WTC11 (cell line): ENCODE results near the gene PTPRN2. TPM values are rescaled to one million over a fixed set of nuclear protein-coding genes. Genes with fewer than 3 reads are reported as not detected.
A peak's percentile ranks its signal among the peaks of the same experiment; 100 is the strongest.

Experiments used
- ATAC-seq: fragments of 200-7000 bp; cut with Tn5 transposase; 2 replicates; pipeline ENCODE4 v1.10.0; 2021; ENCODE audit warnings: mild to moderate bottlenecking, moderate library complexity
- CTCF ChIA-PET: fragments of 300-600 bp; sonication (Branson Sonifier 250); formaldehyde crosslinking; loops from one replicate; lab custom pipeline; 2021; ENCODE audit warnings: antibody characterized with exemption; lab: Charles Lee
- POLR2A ChIA-PET: fragments of 350-600 bp; sonication (Branson Sonifier 250); formaldehyde crosslinking; loops from one replicate; lab custom pipeline; 2021; ENCODE audit warnings: antibody characterized with exemption; lab: Charles Lee
- DNase-seq: peaks from one replicate; pipeline ENCODE4 v3.0.0; 2021; ENCODE audit warnings: low spot score
- H3K27ac Mint-ChIP-seq: 2 replicates; pipeline ENCODE4 v1.8.0; 2021; ENCODE audit warnings: mixed read lengths
- H3K27me3 Mint-ChIP-seq: 2 replicates; pipeline ENCODE4 v1.8.0; 2021; ENCODE audit warnings: low read depth, mild to moderate bottlenecking, moderate library complexity, mixed read lengths
- H3K36me3 Mint-ChIP-seq: 2 replicates; pipeline ENCODE4 v1.8.0; 2021; ENCODE audit warnings: mixed read lengths
- H3K4me1 Mint-ChIP-seq: 2 replicates; pipeline ENCODE4 v1.8.0; 2022; ENCODE audit warnings: mixed read lengths
- H3K4me3 Mint-ChIP-seq: 2 replicates; pipeline ENCODE4 v1.8.0; 2021; ENCODE audit warnings: mild to moderate bottlenecking, moderate library complexity, mixed read lengths
- H3K9me3 Mint-ChIP-seq: 2 replicates; pipeline ENCODE4 v1.8.0; 2021; ENCODE audit warnings: mixed read lengths
- AR ChIP-seq: fragments of 250-450 bp; sonication (Bioruptor Pico); IDR thresholded peaks from 2 replicates; pipeline ENCODE4 v1.9.0; 2021; ENCODE audit warnings: mild to moderate bottlenecking
- CBFB ChIP-seq: sonication (generic); formaldehyde crosslinking; IDR thresholded peaks from 2 replicates; pipeline ENCODE4 v1.8.1; 2022; ENCODE audit warnings: mild to moderate bottlenecking, low read depth, missing genetic modification reagents
- ESRRA ChIP-seq: sonication (generic); formaldehyde crosslinking; IDR thresholded peaks from 2 replicates; pipeline ENCODE4 v1.8.1; 2022; ENCODE audit warnings: mild to moderate bottlenecking, missing genetic modification reagents, borderline replicate concordance
- FOXJ3 ChIP-seq: sonication (generic); formaldehyde crosslinking; IDR thresholded peaks from 2 replicates; pipeline ENCODE4 v1.9.0; 2021; ENCODE audit warnings: missing genetic modification reagents, mild to moderate bottlenecking, borderline replicate concordance
- FOXK1 ChIP-seq: sonication (generic); formaldehyde crosslinking; IDR thresholded peaks from 2 replicates; pipeline ENCODE4 v1.8.0; 2022; ENCODE audit warnings: mild to moderate bottlenecking, moderate library complexity, missing genetic modification reagents
- HMGA2 ChIP-seq: fragments of 250-450 bp; sonication (Bioruptor Pico); IDR thresholded peaks from 2 replicates; pipeline ENCODE4 v1.4.0; 2021; ENCODE audit warnings: mild to moderate bottlenecking, moderate library complexity
- JAZF1 ChIP-seq: fragments of 250-450 bp; sonication (Bioruptor Pico); IDR thresholded peaks from 2 replicates; pipeline ENCODE4 v1.9.0; 2021; ENCODE audit warnings: moderate library complexity, mild to moderate bottlenecking, inconsistent platforms
- JUN ChIP-seq: sonication (generic); formaldehyde crosslinking; IDR thresholded peaks from 2 replicates; pipeline ENCODE4 v1.8.0; 2023; ENCODE audit warnings: mild to moderate bottlenecking, missing genetic modification reagents
- KAT7 ChIP-seq: sonication (generic); formaldehyde crosslinking; IDR thresholded peaks from 2 replicates; pipeline ENCODE4 v1.8.1; 2023; ENCODE audit warnings: missing genetic modification reagents, mild to moderate bottlenecking, borderline replicate concordance
- MAX ChIP-seq: sonication (generic); formaldehyde crosslinking; IDR thresholded peaks from 2 replicates; pipeline ENCODE4 v1.8.0; 2022; ENCODE audit warnings: mild to moderate bottlenecking, missing genetic modification reagents
- NR3C1 ChIP-seq: sonication (generic); formaldehyde crosslinking; conservative IDR thresholded peaks from 2 replicates; pipeline ENCODE4 v1.8.1; 2023; ENCODE audit warnings: low read depth, mild to moderate bottlenecking, missing genetic modification reagents
- PREB ChIP-seq: sonication (generic); formaldehyde crosslinking; IDR thresholded peaks from 2 replicates; pipeline ENCODE4 v1.8.1; 2022; ENCODE audit warnings: mild to moderate bottlenecking, missing genetic modification reagents, moderate library complexity, borderline replicate concordance
- RELA ChIP-seq: sonication (generic); formaldehyde crosslinking; IDR thresholded peaks from 2 replicates; pipeline ENCODE4 v1.8.1; 2022; ENCODE audit warnings: missing genetic modification reagents, mild to moderate bottlenecking, borderline replicate concordance
- TEAD1 ChIP-seq: sonication (generic); formaldehyde crosslinking; IDR thresholded peaks from 2 replicates; pipeline ENCODE4 v1.8.0; 2022; ENCODE audit warnings: mild to moderate bottlenecking, missing genetic modification reagents
- ZNF263 ChIP-seq: sonication (generic); formaldehyde crosslinking; IDR thresholded peaks from 2 replicates; pipeline ENCODE4 v1.8.1; 2022; ENCODE audit warnings: low read depth, mild to moderate bottlenecking, moderate library complexity, missing genetic modification reagents
- ZNF423 ChIP-seq: fragments of 250-450 bp; sonication (Bioruptor Pico); IDR thresholded peaks from 2 replicates; pipeline ENCODE4 v2.1.2; 2022; ENCODE audit warnings: mild to moderate bottlenecking, moderate library complexity
- total RNA-seq: library from RNA; stranded (reverse); gene quantifications from 3 replicates; pipeline ENCODE4 v1.2.3, GENCODE V29; 2021
- TF ChIP-seq, protein P1 (sequence below): sonication (generic); formaldehyde crosslinking; IDR thresholded peaks from 2 replicates; pipeline ENCODE4 v1.8.1; 2023; ENCODE audit warnings: mild to moderate bottlenecking, moderate library complexity, missing genetic modification reagents
- TF ChIP-seq, protein P2 (sequence below): sonication (generic); formaldehyde crosslinking; IDR thresholded peaks from 2 replicates; pipeline ENCODE4 v1.8.1; 2022; ENCODE audit warnings: low read depth, mild to moderate bottlenecking, moderate library complexity, missing genetic modification reagents, borderline replicate concordance
- TF ChIP-seq, protein P3 (sequence below): sonication (generic); formaldehyde crosslinking; IDR thresholded peaks from 2 replicates; pipeline ENCODE4 v1.8.1; 2023; ENCODE audit warnings: mild to moderate bottlenecking, missing genetic modification reagents, borderline replicate concordance

The PTPRN2 gene
- total RNA-seq, 1 experiment from 2014 or later = 4.7 TPM

DNA sequence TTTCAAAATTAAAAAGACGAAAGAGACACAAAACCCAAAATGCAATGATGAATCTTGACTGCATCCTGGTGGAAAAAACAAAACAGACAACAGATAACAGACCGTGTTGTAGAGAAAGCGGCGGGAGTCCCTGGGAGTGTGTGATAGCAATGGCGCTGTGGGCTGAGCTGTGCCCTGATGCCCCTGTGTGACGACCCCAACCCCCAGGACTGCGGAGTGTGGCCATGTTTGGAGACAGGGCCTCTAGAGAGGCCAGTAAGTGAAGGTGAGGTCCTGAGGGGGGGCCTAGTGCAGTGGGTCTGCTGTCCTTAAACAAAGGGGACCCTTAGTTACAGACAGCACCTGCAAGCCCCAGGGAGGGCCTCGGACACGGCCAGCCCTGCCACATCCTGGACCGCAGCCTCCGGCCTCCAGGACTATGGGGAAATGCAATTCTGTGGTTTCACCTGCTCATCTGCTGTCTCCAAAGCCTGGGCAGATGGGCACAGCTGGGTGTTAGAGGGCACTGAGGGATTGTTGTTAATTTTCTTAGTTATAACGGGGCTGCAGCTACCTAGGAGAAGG, 973.1 kb downstream of the PTPRN2 start (continued):
- TF ChIP-seq, protein P1, sequence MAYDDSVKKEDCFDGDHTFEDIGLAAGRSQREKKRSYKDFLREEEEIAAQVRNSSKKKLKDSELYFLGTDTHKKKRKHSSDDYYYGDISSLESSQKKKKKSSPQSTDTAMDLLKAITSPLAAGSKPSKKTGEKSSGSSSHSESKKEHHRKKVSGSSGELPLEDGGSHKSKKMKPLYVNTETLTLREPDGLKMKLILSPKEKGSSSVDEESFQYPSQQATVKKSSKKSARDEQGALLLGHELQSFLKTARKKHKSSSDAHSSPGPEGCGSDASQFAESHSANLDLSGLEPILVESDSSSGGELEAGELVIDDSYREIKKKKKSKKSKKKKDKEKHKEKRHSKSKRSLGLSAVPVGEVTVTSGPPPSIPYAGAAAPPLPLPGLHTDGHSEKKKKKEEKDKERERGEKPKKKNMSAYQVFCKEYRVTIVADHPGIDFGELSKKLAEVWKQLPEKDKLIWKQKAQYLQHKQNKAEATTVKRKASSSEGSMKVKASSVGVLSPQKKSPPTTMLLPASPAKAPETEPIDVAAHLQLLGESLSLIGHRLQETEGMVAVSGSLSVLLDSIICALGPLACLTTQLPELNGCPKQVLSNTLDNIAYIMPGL = no peak
- TF ChIP-seq, protein P2, sequence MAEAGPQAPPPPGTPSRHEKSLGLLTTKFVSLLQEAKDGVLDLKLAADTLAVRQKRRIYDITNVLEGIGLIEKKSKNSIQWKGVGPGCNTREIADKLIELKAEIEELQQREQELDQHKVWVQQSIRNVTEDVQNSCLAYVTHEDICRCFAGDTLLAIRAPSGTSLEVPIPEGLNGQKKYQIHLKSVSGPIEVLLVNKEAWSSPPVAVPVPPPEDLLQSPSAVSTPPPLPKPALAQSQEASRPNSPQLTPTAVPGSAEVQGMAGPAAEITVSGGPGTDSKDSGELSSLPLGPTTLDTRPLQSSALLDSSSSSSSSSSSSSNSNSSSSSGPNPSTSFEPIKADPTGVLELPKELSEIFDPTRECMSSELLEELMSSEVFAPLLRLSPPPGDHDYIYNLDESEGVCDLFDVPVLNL = no peak
- TF ChIP-seq TEAD1 (CRISPR knock-in tag) (no peak), JUN (no peak), ESRRA (no peak), FOXJ3 (CRISPR knock-in tag) (no peak)

GRCh38 chr7:157613575-157614322, 973.9 kb downstream of the PTPRN2 start:
- Mint-ChIP-seq H3K36me3 (peaks cover 20% of the 10 kb centered on the region), H3K27ac (no peak overlapping the region), H3K4me3 (peak overlapping the region; percentile 27; the same call in 1 of the 2 replicates), H3K27me3 (peaks cover 72% of the 10 kb centered on the region), H3K9me3 (peaks cover 21% of the 10 kb centered on the region), H3K4me1 (no peaks in the 10 kb centered on the region)
- POLR2A ChIA-PET = no interaction called here
- ATAC-seq = no peak
- CTCF ChIA-PET = interaction anchor here (1.0 kb wide), 1 partner anchor 139 kb away, joined by 5 read pairs; no protein-coding TSS in a partner anchor
- TF ChIP-seq HMGA2 (CRISPR knock-in tag) (no peak), ZNF423 (no peak), PREB (CRISPR knock-in tag) (no peak), KAT7 (CRISPR knock-in tag) (no peak), ESRRA (no peak), ZNF263 (CRISPR knock-in tag) (peak; percentile 32; the same call in 1 of the 2 replicates)
- DNase-seq = no peak

DNA sequence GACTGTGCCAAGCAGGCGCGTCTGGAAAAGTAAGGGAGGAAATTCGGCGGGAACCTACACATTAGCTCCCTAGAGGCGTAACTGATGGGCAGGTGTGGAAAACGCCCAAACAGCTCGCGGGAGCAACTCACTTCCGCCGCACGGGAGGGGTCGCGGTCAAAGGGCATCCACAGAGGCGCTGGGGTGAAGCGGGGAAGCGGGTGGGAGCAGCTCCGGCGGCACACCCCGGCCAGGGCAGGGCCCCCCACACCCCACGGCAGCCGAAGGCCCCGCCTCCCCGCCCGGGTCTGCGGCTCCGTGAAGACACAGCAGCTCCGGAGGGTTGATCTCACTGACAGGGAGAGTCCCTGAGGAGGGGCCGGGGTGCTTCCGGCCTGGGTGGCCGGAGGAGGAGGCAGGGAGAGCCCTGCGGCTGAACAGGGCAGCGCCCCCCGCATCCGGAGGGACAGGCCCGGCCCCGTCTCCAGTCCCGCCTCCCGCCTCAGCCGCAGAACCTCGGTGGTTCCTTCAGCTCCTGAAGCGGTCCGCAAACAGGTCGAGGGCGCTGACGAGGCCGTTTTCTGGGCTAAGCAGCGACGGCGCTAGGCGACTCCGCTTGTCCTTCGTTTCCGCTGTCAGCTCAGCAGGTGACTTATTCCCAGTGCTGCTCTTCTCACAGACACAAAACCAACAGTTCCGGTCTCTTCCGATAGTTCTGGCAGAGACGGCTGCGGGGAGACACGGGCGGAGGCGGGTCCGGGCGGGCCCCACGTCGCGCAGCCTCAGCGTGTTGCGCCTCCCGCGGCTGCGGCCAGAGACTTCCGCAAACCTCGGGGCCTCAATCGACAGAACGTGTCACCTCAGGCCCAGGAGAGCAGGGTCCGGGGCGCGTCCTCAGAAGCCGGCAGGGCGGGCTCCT, 974.7 kb downstream of the PTPRN2 start:
- peak; percentile 30 for DNase-seq
- ChIA-PET POLR2A (no interaction called here), CTCF (interaction anchor here (0.8 kb wide), 1 partner anchor 78 kb away, joined by 4 read pairs; no protein-coding TSS in a partner anchor)
- Mint-ChIP-seq H3K36me3 (peaks cover 15% of the 10 kb centered on the region), H3K27ac (no peak overlapping the region), H3K9me3 (peaks cover 16% of the 10 kb centered on the region), H3K4me1 (no peaks in the 10 kb centered on the region), H3K27me3 (peaks cover 75% of the 10 kb centered on the region), H3K4me3 (peak overlapping the region; percentile 60)
- peak; percentile 47 for ATAC-seq
- TF ChIP-seq JAZF1 (CRISPR knock-in tag) (no peak), RELA (CRISPR knock-in tag) (no peak), CBFB (no peak), AR (CRISPR knock-in tag) (no peak), ZNF423 (no peak), MAX (CRISPR knock-in tag) (no peak), NR3C1 (CRISPR knock-in tag) (no peak), FOXK1 (CRISPR knock-in tag) (no peak)
- TF ChIP-seq, protein P3, sequence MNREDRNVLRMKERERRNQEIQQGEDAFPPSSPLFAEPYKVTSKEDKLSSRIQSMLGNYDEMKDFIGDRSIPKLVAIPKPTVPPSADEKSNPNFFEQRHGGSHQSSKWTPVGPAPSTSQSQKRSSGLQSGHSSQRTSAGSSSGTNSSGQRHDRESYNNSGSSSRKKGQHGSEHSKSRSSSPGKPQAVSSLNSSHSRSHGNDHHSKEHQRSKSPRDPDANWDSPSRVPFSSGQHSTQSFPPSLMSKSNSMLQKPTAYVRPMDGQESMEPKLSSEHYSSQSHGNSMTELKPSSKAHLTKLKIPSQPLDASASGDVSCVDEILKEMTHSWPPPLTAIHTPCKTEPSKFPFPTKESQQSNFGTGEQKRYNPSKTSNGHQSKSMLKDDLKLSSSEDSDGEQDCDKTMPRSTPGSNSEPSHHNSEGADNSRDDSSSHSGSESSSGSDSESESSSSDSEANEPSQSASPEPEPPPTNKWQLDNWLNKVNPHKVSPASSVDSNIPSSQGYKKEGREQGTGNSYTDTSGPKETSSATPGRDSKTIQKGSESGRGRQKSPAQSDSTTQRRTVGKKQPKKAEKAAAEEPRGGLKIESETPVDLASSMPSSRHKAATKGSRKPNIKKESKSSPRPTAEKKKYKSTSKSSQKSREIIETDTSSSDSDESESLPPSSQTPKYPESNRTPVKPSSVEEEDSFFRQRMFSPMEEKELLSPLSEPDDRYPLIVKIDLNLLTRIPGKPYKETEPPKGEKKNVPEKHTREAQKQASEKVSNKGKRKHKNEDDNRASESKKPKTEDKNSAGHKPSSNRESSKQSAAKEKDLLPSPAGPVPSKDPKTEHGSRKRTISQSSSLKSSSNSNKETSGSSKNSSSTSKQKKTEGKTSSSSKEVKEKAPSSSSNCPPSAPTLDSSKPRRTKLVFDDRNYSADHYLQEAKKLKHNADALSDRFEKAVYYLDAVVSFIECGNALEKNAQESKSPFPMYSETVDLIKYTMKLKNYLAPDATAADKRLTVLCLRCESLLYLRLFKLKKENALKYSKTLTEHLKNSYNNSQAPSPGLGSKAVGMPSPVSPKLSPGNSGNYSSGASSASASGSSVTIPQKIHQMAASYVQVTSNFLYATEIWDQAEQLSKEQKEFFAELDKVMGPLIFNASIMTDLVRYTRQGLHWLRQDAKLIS (CRISPR knock-in tag) = no peak
